ENCODE measurements around the gene GAL3ST2.

The GAL3ST2 gene

GRCh38 chr2:241812730-241813643 is 36.4 kb downstream of the GAL3ST2 start:
- H3K9me3 ChIP-seq (ENCODE audit: insufficient read depth, low read length, severe bottlenecking), result no peaks in the 10 kb centered on the region
- DNase-seq, result no peak
- H3K4me1 ChIP-seq (ENCODE audit: insufficient read depth, low read length), result peaks cover 9% of the 10 kb centered on the region
- no peak overlapping the region for H2AFZ ChIP-seq (ENCODE audit: low read depth, low read length)
- H3K4me3 ChIP-seq (ENCODE audit: low read depth in 1 of 2, low read length in 2 of 2), result no peak overlapping the region
- H3K9ac ChIP-seq (ENCODE audit: low read depth, low read length), result no peak overlapping the region
- H3K27ac ChIP-seq (ENCODE audit: low read length), result no peak overlapping the region
- no peak for ATAC-seq (ENCODE audit: insufficient read depth, low read depth)
- no peaks in the 10 kb centered on the region for H3K27me3 ChIP-seq (ENCODE audit: insufficient read depth, low read length, poor library complexity)
- H4K20me1 ChIP-seq (ENCODE audit: insufficient read depth, low read length), result peaks cover 33% of the 10 kb centered on the region
- H3K36me3 ChIP-seq (ENCODE audit: insufficient read depth, low read length), result no peaks in the 10 kb centered on the region
- H3K79me2 ChIP-seq (ENCODE audit: insufficient read depth, low read length), result no peaks in the 10 kb centered on the region
- no peak for TF ChIP-seq EZH2 (IDR thresholded peaks at IDR 0.05; ENCODE audit: borderline replicate concordance, low read depth, low read length, severe bottlenecking)
- no peak for TF ChIP-seq CTCF (IDR thresholded peaks at IDR 0.05; ENCODE audit: borderline replicate concordance, extremely low read depth, low read length, poor library complexity, severe bottlenecking)
- H3K4me2 ChIP-seq (ENCODE audit: insufficient read depth, low read length), result no peak overlapping the region

GRCh38 chr2:241813644-241814392 is 37.2 kb downstream of the GAL3ST2 start:
- Histone ChIP-seq H3K4me1 (ENCODE audit: insufficient read depth, low read length) (peaks cover 9% of the 10 kb centered on the region), H2AFZ (ENCODE audit: low read depth, low read length) (no peak overlapping the region), H3K79me2 (ENCODE audit: insufficient read depth, low read length) (no peaks in the 10 kb centered on the region), H3K27ac (ENCODE audit: low read length) (no peak overlapping the region), H3K4me2 (ENCODE audit: insufficient read depth, low read length) (no peak overlapping the region), H3K9ac (ENCODE audit: low read depth, low read length) (no peak overlapping the region), H3K4me3 (ENCODE audit: low read depth in 1 of 2, low read length in 2 of 2) (no peak overlapping the region), H4K20me1 (ENCODE audit: insufficient read depth, low read length) (peaks cover 29% of the 10 kb centered on the region), H3K27me3 (ENCODE audit: insufficient read depth, low read length, poor library complexity) (no peaks in the 10 kb centered on the region), H3K36me3 (ENCODE audit: insufficient read depth, low read length) (no peaks in the 10 kb centered on the region), H3K9me3 (ENCODE audit: insufficient read depth, low read length, severe bottlenecking) (no peaks in the 10 kb centered on the region)
- peak; percentile 43 for DNase-seq
- TF ChIP-seq EZH2 (IDR thresholded peaks at IDR 0.05; ENCODE audit: borderline replicate concordance, low read depth, low read length, severe bottlenecking) (no peak), CTCF (IDR thresholded peaks at IDR 0.05; ENCODE audit: borderline replicate concordance, extremely low read depth, low read length, poor library complexity, severe bottlenecking) (no peak)
- peak; percentile 75 for ATAC-seq (ENCODE audit: insufficient read depth, low read depth)

GRCh38 chr2:241814393-241814642 is 37.7 kb downstream of the GAL3ST2 start:
- no peak overlapping the region for H3K27ac ChIP-seq (ENCODE audit: low read length)
- H3K27me3 ChIP-seq (ENCODE audit: insufficient read depth, low read length, poor library complexity), result no peaks in the 10 kb centered on the region
- H3K4me1 ChIP-seq (ENCODE audit: insufficient read depth, low read length), result peaks cover 9% of the 10 kb centered on the region
- no peak overlapping the region for H2AFZ ChIP-seq (ENCODE audit: low read depth, low read length)
- no peaks in the 10 kb centered on the region for H3K79me2 ChIP-seq (ENCODE audit: insufficient read depth, low read length)
- H3K9me3 ChIP-seq (ENCODE audit: insufficient read depth, low read length, severe bottlenecking), result no peaks in the 10 kb centered on the region
- ATAC-seq (ENCODE audit: insufficient read depth, low read depth) (no peak), DNase-seq (no peak)
- TF ChIP-seq EZH2 (IDR thresholded peaks at IDR 0.05; ENCODE audit: borderline replicate concordance, low read depth, low read length, severe bottlenecking) (no peak), CTCF (IDR thresholded peaks at IDR 0.05; ENCODE audit: borderline replicate concordance, extremely low read depth, low read length, poor library complexity, severe bottlenecking) (no peak)
- no peaks in the 10 kb centered on the region for H3K36me3 ChIP-seq (ENCODE audit: insufficient read depth, low read length)
- no peak overlapping the region for H3K4me3 ChIP-seq (ENCODE audit: low read depth in 1 of 2, low read length in 2 of 2)
- no peak overlapping the region for H3K9ac ChIP-seq (ENCODE audit: low read depth, low read length)
- H4K20me1 ChIP-seq (ENCODE audit: insufficient read depth, low read length), result peaks cover 25% of the 10 kb centered on the region
- no peak overlapping the region for H3K4me2 ChIP-seq (ENCODE audit: insufficient read depth, low read length)
